Body of pancreas (tissue), 4 donors: ENCODE measurements around the gene VPS72.

Experiments used
- CTCF ChIP-seq, 7 experiments: fragments of 450-650 bp in 4 of 7; fragments of 200-600 bp in 3 of 7; sonication (generic) in 3 of 7; IDR thresholded peaks; one replicate each; pipeline ENCODE4 v1.5.1; 2016 to 2019; ENCODE audit warnings: antibody characterized with exemption in 7 of 7
- POLR2A ChIP-seq, 3 donors: fragments of 450-650 bp; IDR thresholded peaks; one replicate each; pipeline ENCODE4 v1.6.1; 2016; ENCODE audit warnings: antibody characterized with exemption in 3 of 3, mild to moderate bottlenecking in 2 of 3

GRCh38 chr1:151164732-151165280, 25.2 kb downstream of the VPS72 start:
- TF ChIP-seq CTCF (IDR thresholded peaks at IDR 0.05) (no peak), POLR2A (IDR thresholded peaks at IDR 0.05) (no peak)
